ENCODE data around the gene PMFBP1. TPM values are rescaled to one million over a fixed set of nuclear protein-coding genes. Genes with fewer than 3 reads are reported as not detected.

Gene PMFBP1
- total and polyA plus RNA-seq, 2 of the 4 experiments (the other 2 are of a cell fraction): under 0.01 TPM; not detected in 1

- ChIA-PET CTCF (interaction anchor here (1.1 to 1.9 kb wide), 5 partner anchors 9 to 1754 kb away, joined by 3 to 8 read pairs (median 5); no protein-coding TSS in a partner anchor), POLR2A (ENCODE audit: unreplicated experiment) (no interaction called here)
- H3K14ac ChIP-seq (replicated peaks; ENCODE audit: low read depth, low read length): no peak overlapping the region
- 17% methylated on average over 2 of the region's 13 CpGs; no CpG with 5 or more reads in 1 of the 2 experiments for WGBS, 2 experiments (ENCODE audit: extremely low coverage in 2 of 2, insufficient read length in 1 of 2)
- 0 out of 2 replicates have a peak, but pooled peaks cover 4% of the 10 kb centered on the region for H4K20me1 ChIP-seq (ENCODE audit: insufficient read depth, low read length)
- no peak overlapping the region for H3K23ac ChIP-seq (ENCODE audit: low read depth, low read length)
- no peak overlapping the region for H3K18ac ChIP-seq (ENCODE audit: low read depth, low read length)
- H3K79me1 ChIP-seq (ENCODE audit: low read depth in 1 of 2, low read length in 2 of 2): no peaks in the 10 kb centered on the region
- H3K4me2 ChIP-seq (ENCODE audit: low read depth, low read length): no peak overlapping the region
- no peak overlapping the region for H3K4ac ChIP-seq (ENCODE audit: low read depth, low read length)
- H3K9me1 ChIP-seq (ENCODE audit: insufficient read depth, low read length): no peaks in the 10 kb centered on the region
- DNase-seq (peak; percentile 69), ATAC-seq (ENCODE audit: low read depth) (peak; percentile 97)
- no peaks in the 10 kb centered on the region for H3K36me3 ChIP-seq (ENCODE audit: control insufficient read depth, insufficient read depth, low read length)
- H3K4me1 ChIP-seq (ENCODE audit: control insufficient read depth, insufficient read depth, low read length): no peaks in the 10 kb centered on the region
- peak overlapping the region; percentile 90 for H2AFZ ChIP-seq (replicated peaks; ENCODE audit: low read length, poor library complexity)
- H2BK15ac ChIP-seq (ENCODE audit: low read depth, low read length): no peak overlapping the region
- H2BK20ac ChIP-seq (ENCODE audit: low read depth, low read length): no peak overlapping the region
- no peak overlapping the region for H3K27ac ChIP-seq (ENCODE audit: insufficient read depth, low read length)
- H2BK5ac ChIP-seq (ENCODE audit: low read depth, low read length, poor library complexity, severe bottlenecking): no peak overlapping the region
- no peak overlapping the region for H4K8ac ChIP-seq (ENCODE audit: low read depth in 2 of 2, low read length in 2 of 2)
- H3K56ac ChIP-seq (ENCODE audit: extremely low read depth, insufficient read depth, low read length): no peak overlapping the region
- no peak overlapping the region for H3K4me3 ChIP-seq (ENCODE audit: insufficient read depth, low read depth, low read length)
- TF ChIP-seq, protein P1, sequence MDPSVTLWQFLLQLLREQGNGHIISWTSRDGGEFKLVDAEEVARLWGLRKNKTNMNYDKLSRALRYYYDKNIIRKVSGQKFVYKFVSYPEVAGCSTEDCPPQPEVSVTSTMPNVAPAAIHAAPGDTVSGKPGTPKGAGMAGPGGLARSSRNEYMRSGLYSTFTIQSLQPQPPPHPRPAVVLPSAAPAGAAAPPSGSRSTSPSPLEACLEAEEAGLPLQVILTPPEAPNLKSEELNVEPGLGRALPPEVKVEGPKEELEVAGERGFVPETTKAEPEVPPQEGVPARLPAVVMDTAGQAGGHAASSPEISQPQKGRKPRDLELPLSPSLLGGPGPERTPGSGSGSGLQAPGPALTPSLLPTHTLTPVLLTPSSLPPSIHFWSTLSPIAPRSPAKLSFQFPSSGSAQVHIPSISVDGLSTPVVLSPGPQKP (IDR thresholded peaks at IDR 0.05; ENCODE audit: borderline replicate concordance, low read depth, low read length): no peak
- TF ChIP-seq POLR2A (IDR thresholded peaks at IDR 0.05; ENCODE audit: low read depth, low read length): no peak
- TF ChIP-seq FOS (IDR thresholded peaks at IDR 0.05; ENCODE audit: low read depth, low read length): no peak
- TF ChIP-seq CHD1 (IDR thresholded peaks at IDR 0.05; ENCODE audit: low read depth, low read length): no peak
- TF ChIP-seq CEBPB (IDR thresholded peaks at IDR 0.05; ENCODE audit: low read depth, low read length): no peak
- TF ChIP-seq RFX5 (IDR thresholded peaks at IDR 0.05; ENCODE audit: low read depth, low read length): no peak
- TF ChIP-seq, protein P2, sequence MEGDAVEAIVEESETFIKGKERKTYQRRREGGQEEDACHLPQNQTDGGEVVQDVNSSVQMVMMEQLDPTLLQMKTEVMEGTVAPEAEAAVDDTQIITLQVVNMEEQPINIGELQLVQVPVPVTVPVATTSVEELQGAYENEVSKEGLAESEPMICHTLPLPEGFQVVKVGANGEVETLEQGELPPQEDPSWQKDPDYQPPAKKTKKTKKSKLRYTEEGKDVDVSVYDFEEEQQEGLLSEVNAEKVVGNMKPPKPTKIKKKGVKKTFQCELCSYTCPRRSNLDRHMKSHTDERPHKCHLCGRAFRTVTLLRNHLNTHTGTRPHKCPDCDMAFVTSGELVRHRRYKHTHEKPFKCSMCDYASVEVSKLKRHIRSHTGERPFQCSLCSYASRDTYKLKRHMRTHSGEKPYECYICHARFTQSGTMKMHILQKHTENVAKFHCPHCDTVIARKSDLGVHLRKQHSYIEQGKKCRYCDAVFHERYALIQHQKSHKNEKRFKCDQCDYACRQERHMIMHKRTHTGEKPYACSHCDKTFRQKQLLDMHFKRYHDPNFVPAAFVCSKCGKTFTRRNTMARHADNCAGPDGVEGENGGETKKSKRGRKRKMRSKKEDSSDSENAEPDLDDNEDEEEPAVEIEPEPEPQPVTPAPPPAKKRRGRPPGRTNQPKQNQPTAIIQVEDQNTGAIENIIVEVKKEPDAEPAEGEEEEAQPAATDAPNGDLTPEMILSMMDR (conservative IDR thresholded peaks at IDR 0.05; ENCODE audit: low read depth, low read length): peak; percentile 80
- TF ChIP-seq BHLHE40 (IDR thresholded peaks at IDR 0.05; ENCODE audit: low read depth, low read length): no peak
- TF ChIP-seq USF2 (IDR thresholded peaks at IDR 0.05; ENCODE audit: low read depth, low read length): peak; percentile 19; the same call in 1 of the 2 replicates
- TF ChIP-seq MXI1 (IDR thresholded peaks at IDR 0.05; ENCODE audit: borderline replicate concordance, low read depth, low read length): no peak
- TF ChIP-seq MAZ (IDR thresholded peaks at IDR 0.05; ENCODE audit: borderline replicate concordance, low read depth, low read length): no peak
- TF ChIP-seq RAD21 (IDR thresholded peaks at IDR 0.05; ENCODE audit: low read length): peak; percentile 84
- no peak for TF ChIP-seq MAFK (IDR thresholded peaks at IDR 0.05; ENCODE audit: low read depth, low read length)
- TF ChIP-seq SMC3 (IDR thresholded peaks at IDR 0.05; ENCODE audit: low read depth, low read length): peak; percentile 71
- no TSS peak for BruUV-seq (replicated peaks)
- no peak overlapping the region for H4K91ac ChIP-seq (ENCODE audit: insufficient read depth, low read depth, low read length)
- intact Hi-C loops (cut with micrococcal nuclease): loop anchor here (1.0 to 10.0 kb wide), 8 partner anchors 112 to 1910 kb away; no protein-coding TSS in a partner anchor
- no peak overlapping the region for H3K9ac ChIP-seq (ENCODE audit: low read depth, low read length)
- dilution Hi-C loops (cut with HindIII; ENCODE audit: low sequenced_read_pairs, unreplicated experiment): no loop called here
- peaks cover 4% of the 10 kb centered on the region; the same call in 1 of the 2 replicates for H3K27me3 ChIP-seq (ENCODE audit: control insufficient read depth, insufficient read depth, low read length)
- no peak overlapping the region for H2AK5ac ChIP-seq (ENCODE audit: low read depth, low read length)
- H2AK9ac ChIP-seq (replicated peaks; ENCODE audit: low read depth, low read length, poor library complexity): no peak overlapping the region
- no peaks in the 10 kb centered on the region for H3K9me3 ChIP-seq (ENCODE audit: control insufficient read depth, insufficient read depth, low read length)
- H2BK120ac ChIP-seq (ENCODE audit: low read depth, low read length): no peak overlapping the region
- in situ Hi-C loops (cut with MboI; ENCODE audit: low sequenced_read_pairs): loop anchor here (10.0 kb wide), 1 partner anchor 340 kb away; no protein-coding TSS in a partner anchor
- no peak overlapping the region for H4K5ac ChIP-seq (ENCODE audit: low read depth, low read length)
Observed at GRCh38 chr16:72124761-72125634, 47.0 kb downstream of the PMFBP1 start.

Data from IMR-90 (cell line).